Endothelial cell (in vitro differentiated cells): ENCODE results near the gene HECTD3. TPM values are rescaled to one million over a fixed set of nuclear protein-coding genes. Genes with fewer than 3 reads are reported as not detected.
"Not testable (repeated sequence)": the region's sequence is repeated elsewhere in the genome, so short reads cannot be mapped to it uniquely, and the experiment has no call there.

ENCODE experiments used
- DNase-seq: peaks from one replicate; pipeline ENCODE4 v3.0.0; 2021; ENCODE audit warnings: low spot score
- H3K27ac Mint-ChIP-seq: one replicate; pipeline ENCODE4 v1.8.0; 2021; ENCODE audit warnings: mixed read lengths, inconsistent platforms; ENCODE audit not compliant: unreplicated experiment
- H3K27me3 Mint-ChIP-seq: one replicate; pipeline ENCODE4 v1.8.0; 2021; ENCODE audit warnings: mild to moderate bottlenecking, moderate library complexity, mixed read lengths, inconsistent platforms; ENCODE audit not compliant: unreplicated experiment
- H3K36me3 Mint-ChIP-seq: one replicate; pipeline ENCODE4 v1.8.0; 2021; ENCODE audit warnings: mild to moderate bottlenecking, low read depth, mixed read lengths, inconsistent platforms; ENCODE audit not compliant: unreplicated experiment
- H3K4me1 Mint-ChIP-seq: one replicate; pipeline ENCODE4 v1.8.0; 2021; ENCODE audit warnings: mild to moderate bottlenecking, mixed read lengths, inconsistent platforms; ENCODE audit not compliant: unreplicated experiment
- H3K4me3 Mint-ChIP-seq: one replicate; pipeline ENCODE4 v1.8.0; 2021; ENCODE audit warnings: mild to moderate bottlenecking, mixed read lengths, inconsistent platforms; ENCODE audit not compliant: unreplicated experiment
- H3K9me3 Mint-ChIP-seq: one replicate; pipeline ENCODE4 v1.8.0; 2021; ENCODE audit warnings: mixed read lengths, inconsistent platforms; ENCODE audit not compliant: unreplicated experiment
- CTCF ChIP-seq: fragments of 200-600 bp; sonication (generic); IDR thresholded peaks from one replicate; pipeline ENCODE4 v1.5.0; 2021; ENCODE audit warnings: antibody characterized with exemption; ENCODE audit not compliant: unreplicated experiment
- total RNA-seq: library from RNA; stranded (reverse); fragmentation: NEBNext Ultra II Directional; extraction: Animal tissue kit (Norgen Biotek cat#: 25700); gene quantifications from one replicate; pipeline ENCODE4 v1.2.1, GENCODE V29; 2021; ENCODE audit not compliant: unreplicated experiment

HECTD3 gene
- total RNA-seq, 1 donor from 2014 or later, result 58.2 TPM

GRCh38 chr1:44973645-44974044 lies 37.5 kb downstream of the HECTD3 start:
- Mint-ChIP-seq H3K4me1 (peaks cover 3% of the 10 kb centered on the region), H3K27me3 (no peaks in the 10 kb centered on the region), H3K9me3 (no peaks in the 10 kb centered on the region), H3K36me3 (peaks cover 18% of the 10 kb centered on the region), H3K27ac (no peak overlapping the region), H3K4me3 (no peak overlapping the region)
- no peak for DNase-seq
- no peak for TF ChIP-seq CTCF

- Mint-ChIP-seq H3K27me3 (peaks cover 2% of the 10 kb centered on the region), H3K4me1 (peaks cover 3% of the 10 kb centered on the region), H3K9me3 (no peaks in the 10 kb centered on the region), H3K27ac (no peak overlapping the region), H3K4me3 (no peak overlapping the region), H3K36me3 (no peaks in the 10 kb centered on the region)
- DNase-seq, result no peak
- no peak for TF ChIP-seq CTCF
Observed at GRCh38 chr1:44970317-44970716, 40.8 kb downstream of the HECTD3 start.

- Mint-ChIP-seq H3K4me1 (no peaks in the 10 kb centered on the region), H3K27me3 (peaks cover 2% of the 10 kb centered on the region), H3K9me3 (no peaks in the 10 kb centered on the region), H3K4me3 (no peak overlapping the region), H3K36me3 (no peaks in the 10 kb centered on the region), H3K27ac (no peak overlapping the region)
- no peak for TF ChIP-seq CTCF
- no peak for DNase-seq
Observed at GRCh38 chr1:44964396-44964795, 46.7 kb downstream of the HECTD3 start.

GRCh38 chr1:44962729-44963128 lies 48.4 kb downstream of the HECTD3 start:
- DNase-seq, result no peak
- no peaks in the 10 kb centered on the region for H3K4me1 Mint-ChIP-seq
- no peak overlapping the region for H3K4me3 Mint-ChIP-seq
- H3K9me3 Mint-ChIP-seq, result no peaks in the 10 kb centered on the region
- H3K27me3 Mint-ChIP-seq, result peaks cover 2% of the 10 kb centered on the region
- no peak overlapping the region for H3K27ac Mint-ChIP-seq
- H3K36me3 Mint-ChIP-seq, result no peaks in the 10 kb centered on the region
- TF ChIP-seq CTCF, result no peak

- not testable (repeated sequence) for H3K27ac Mint-ChIP-seq
Observed at GRCh38 chr1:44962022-44962421, 49.1 kb downstream of the HECTD3 start.

GRCh38 chr1:44957566-44957965 lies 53.6 kb downstream of the HECTD3 start:
- not testable (repeated sequence) for H3K27me3 Mint-ChIP-seq, H3K36me3 Mint-ChIP-seq, H3K4me3 Mint-ChIP-seq, H3K27ac Mint-ChIP-seq, H3K4me1 Mint-ChIP-seq, H3K9me3 Mint-ChIP-seq, DNase-seq

More at GRCh38 chr1:44962022-44962421, 49.1 kb downstream of the HECTD3 start:
- not testable (repeated sequence) for H3K36me3 Mint-ChIP-seq, H3K4me1 Mint-ChIP-seq, H3K9me3 Mint-ChIP-seq, H3K27me3 Mint-ChIP-seq, DNase-seq, H3K4me3 Mint-ChIP-seq

- H3K36me3 Mint-ChIP-seq, H3K9me3 Mint-ChIP-seq, H3K4me1 Mint-ChIP-seq, H3K27me3 Mint-ChIP-seq, H3K27ac Mint-ChIP-seq, H3K4me3 Mint-ChIP-seq, DNase-seq: not testable (repeated sequence)
Observed at GRCh38 chr1:44956077-44956476, 55.0 kb downstream of the HECTD3 start.
